ENCODE results near the gene NUP37.

DNA sequence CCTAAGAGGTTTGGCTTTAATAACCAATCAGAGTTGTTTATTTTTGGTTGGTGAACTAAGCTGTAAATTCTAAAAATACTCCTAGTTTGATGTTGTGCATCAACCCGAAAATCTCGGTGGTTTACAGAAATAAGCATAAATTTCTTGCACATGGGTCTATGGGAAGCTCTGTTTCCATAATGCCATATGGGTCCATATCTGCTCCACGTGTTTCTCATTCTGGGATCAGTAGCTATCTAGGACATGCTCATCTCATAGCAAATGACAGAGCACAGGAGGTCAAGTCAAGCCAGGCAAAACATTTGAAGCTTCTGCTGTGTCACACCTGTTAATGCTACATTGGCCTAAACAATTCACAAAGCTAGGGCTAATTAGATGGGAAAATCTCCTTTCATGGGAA, 23.1 kb downstream of the NUP37 start:
- TF ChIP-seq POLR2A (IDR thresholded peaks at IDR 0.05; ENCODE audit: extremely low read depth, insufficient read length) = no peak
- TF ChIP-seq, protein P1, sequence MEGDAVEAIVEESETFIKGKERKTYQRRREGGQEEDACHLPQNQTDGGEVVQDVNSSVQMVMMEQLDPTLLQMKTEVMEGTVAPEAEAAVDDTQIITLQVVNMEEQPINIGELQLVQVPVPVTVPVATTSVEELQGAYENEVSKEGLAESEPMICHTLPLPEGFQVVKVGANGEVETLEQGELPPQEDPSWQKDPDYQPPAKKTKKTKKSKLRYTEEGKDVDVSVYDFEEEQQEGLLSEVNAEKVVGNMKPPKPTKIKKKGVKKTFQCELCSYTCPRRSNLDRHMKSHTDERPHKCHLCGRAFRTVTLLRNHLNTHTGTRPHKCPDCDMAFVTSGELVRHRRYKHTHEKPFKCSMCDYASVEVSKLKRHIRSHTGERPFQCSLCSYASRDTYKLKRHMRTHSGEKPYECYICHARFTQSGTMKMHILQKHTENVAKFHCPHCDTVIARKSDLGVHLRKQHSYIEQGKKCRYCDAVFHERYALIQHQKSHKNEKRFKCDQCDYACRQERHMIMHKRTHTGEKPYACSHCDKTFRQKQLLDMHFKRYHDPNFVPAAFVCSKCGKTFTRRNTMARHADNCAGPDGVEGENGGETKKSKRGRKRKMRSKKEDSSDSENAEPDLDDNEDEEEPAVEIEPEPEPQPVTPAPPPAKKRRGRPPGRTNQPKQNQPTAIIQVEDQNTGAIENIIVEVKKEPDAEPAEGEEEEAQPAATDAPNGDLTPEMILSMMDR (IDR thresholded peaks at IDR 0.05; ENCODE audit: low read depth, low read length) = no peak

All from NB4 (cell line).